GM19023 (cell line): Measurements from ENCODE around the gene SLC8A3.

ENCODE experiments used
- ATAC-seq: cut with Tn5 transposase; IDR thresholded peaks from one replicate; pipeline ENCODE4 v1.9.1; 2021; ENCODE audit warnings: mild to moderate bottlenecking, moderate library complexity; ENCODE audit not compliant: unreplicated experiment

The SLC8A3 gene

GRCh38 chr14:70077005-70077404 is 111.7 kb downstream of the SLC8A3 start:
- no peak for ATAC-seq

GRCh38 chr14:70073924-70074566 is 114.7 kb downstream of the SLC8A3 start:
- no peak for ATAC-seq

- ATAC-seq = no peak
These were observed 119.6 kb downstream of the SLC8A3 start for GRCh38 chr14:70069186-70069585.

- ATAC-seq = no peak
These were observed 120.9 kb downstream of the SLC8A3 start for GRCh38 chr14:70067810-70068209.

GRCh38 chr14:70064136-70064865 is 124.5 kb downstream of the SLC8A3 start:
- no peak for ATAC-seq

GRCh38 chr14:70061108-70061507 is 127.6 kb downstream of the SLC8A3 start:
- ATAC-seq = no peak

GRCh38 chr14:70059545-70059944 is 129.2 kb downstream of the SLC8A3 start:
- no peak for ATAC-seq

- ATAC-seq = no peak
These were observed 131.1 kb downstream of the SLC8A3 start for GRCh38 chr14:70057519-70058136.

- no peak for ATAC-seq
These were observed 135.8 kb downstream of the SLC8A3 start for GRCh38 chr14:70052990-70053389.

- ATAC-seq = no peak
These were observed 138.6 kb downstream of the SLC8A3 start for GRCh38 chr14:70050136-70050535.

- no peak for ATAC-seq
These were observed 139.1 kb downstream of the SLC8A3 start for GRCh38 chr14:70049605-70050004.

- no peak for ATAC-seq
These were observed 140.5 kb downstream of the SLC8A3 start for GRCh38 chr14:70048313-70048654.

GRCh38 chr14:70047598-70048312 is 141.0 kb downstream of the SLC8A3 start:
- no peak for ATAC-seq

- no peak for ATAC-seq
These were observed 142.8 kb downstream of the SLC8A3 start for GRCh38 chr14:70045844-70046535.

GRCh38 chr14:70045310-70045709 is 143.4 kb downstream of the SLC8A3 start:
- ATAC-seq = no peak

GRCh38 chr14:70043001-70043400 is 145.8 kb downstream of the SLC8A3 start:
- no peak for ATAC-seq

- no peak for ATAC-seq
These were observed 152.1 kb downstream of the SLC8A3 start for GRCh38 chr14:70036665-70037064.

- ATAC-seq = no peak
These were observed 154.5 kb downstream of the SLC8A3 start for GRCh38 chr14:70034257-70034656.

GRCh38 chr14:70033561-70033960 is 155.2 kb downstream of the SLC8A3 start:
- ATAC-seq = no peak

- no peak for ATAC-seq
These were observed 155.6 kb downstream of the SLC8A3 start for GRCh38 chr14:70033116-70033515.

- no peak for ATAC-seq
These were observed 156.3 kb downstream of the SLC8A3 start for GRCh38 chr14:70032447-70032846.
